Aorta (tissue), 5 donors: ENCODE data around the gene FGF7. TPM values are rescaled to one million over a fixed set of nuclear protein-coding genes. Genes with fewer than 3 reads are reported as not detected.
"Not testable (repeated sequence)": the region's sequence is repeated elsewhere in the genome, so short reads cannot be mapped to it uniquely, and the experiment has no call there.

Experiments
- ATAC-seq: fragments of 200-7000 bp; cut with Tn5 transposase; one replicate; pipeline ENCODE4 v1.9.1; 2022; ENCODE audit warnings: moderate library complexity; ENCODE audit not compliant: low FRiP score
- DNase-seq, 2 donors: peaks; one replicate each; pipeline ENCODE4 v3.0.0-alpha.2; 2020
- H3K27ac ChIP-seq, 2 donors: one replicate each; pipeline ENCODE4 v1.5.1; 2013; ENCODE audit warnings: low read length in 2 of 2, mild to moderate bottlenecking in 2 of 2, moderate library complexity in 2 of 2, control low read depth in 1 of 2, inconsistent platforms in 1 of 2, low read depth in 1 of 2
- H3K27me3 ChIP-seq, 2 donors: one replicate each; pipeline ENCODE4 v1.6.1; 2013; ENCODE audit warnings: control low read depth in 1 of 2, low read length in 1 of 2, mild to moderate bottlenecking in 1 of 2, moderate library complexity in 1 of 2; ENCODE audit not compliant: insufficient read depth in 2 of 2, control insufficient read depth in 1 of 2
- H3K36me3 ChIP-seq, 2 donors: one replicate each; pipeline ENCODE4 v1.6.1; 2013; ENCODE audit warnings: control low read depth in 1 of 2, low read length in 1 of 2, mild to moderate bottlenecking in 1 of 2; ENCODE audit not compliant: insufficient read depth in 2 of 2, control insufficient read depth in 1 of 2
- H3K4me1 ChIP-seq, 2 donors: one replicate each; pipeline ENCODE4 v1.6.1; 2013; ENCODE audit warnings: low read length in 2 of 2, control low read depth in 1 of 2, mild to moderate bottlenecking in 1 of 2, moderate library complexity in 1 of 2; ENCODE audit not compliant: insufficient read depth in 2 of 2, control insufficient read depth in 1 of 2
- H3K4me3 ChIP-seq, 2 donors: one replicate each; pipeline ENCODE4 v1.5.1; 2013; ENCODE audit warnings: low read length in 2 of 2, control low read depth in 1 of 2, mild to moderate bottlenecking in 1 of 2
- H3K9me3 ChIP-seq: one replicate; pipeline ENCODE4 v1.6.1; 2013; ENCODE audit warnings: mild to moderate bottlenecking, low read length; ENCODE audit not compliant: control insufficient read depth
- WGBS, 2 donors: extraction: QIAGEN DNeasy Blood & Tissue Kit; methylation state at CpG; one replicate each; pipeline ENCODE4 v1.1.7; 2013; 5-methylcytosine and 5-hydroxymethylcytosine counted together
- intact Hi-C, 2 donors: fragments of 100-400 bp; cut with DNase I; formaldehyde crosslinking; loops; one replicate each; pipeline versions ENCODE4 v1.14.2 to v1.15.0; 2022
- polyA plus RNA-seq, 2 donors: library from polyadenylated mRNA; stranded (reverse); fragments of 200-250 nt; gene quantifications; one replicate each; pipeline ENCODE4 v1.2.3, GENCODE V29; 2013
- total RNA-seq, 2 donors: library from RNA; stranded (reverse); fragmentation: NEBNext Ultra II Directional; extraction: Animal tissue kit (Norgen Biotek cat#: 25700); gene quantifications; one replicate each; pipeline ENCODE4 v1.2.1, GENCODE V29; 2021
- donor health status: healthy with polysubstance abuse.
- donor health status: Bipolar disorder and iron deficiency.
- donor health status: DM: no; HTN: no; CAD: no.
- donor health status: DM: no; HTN: no; CAD: no.
- donor health status: DM: yes; HTN: yes; CAD: no.

Gene FGF7
- total and polyA plus RNA-seq, 4 donors, result 0.20 to 126 (median 62.0) TPM

DNA sequence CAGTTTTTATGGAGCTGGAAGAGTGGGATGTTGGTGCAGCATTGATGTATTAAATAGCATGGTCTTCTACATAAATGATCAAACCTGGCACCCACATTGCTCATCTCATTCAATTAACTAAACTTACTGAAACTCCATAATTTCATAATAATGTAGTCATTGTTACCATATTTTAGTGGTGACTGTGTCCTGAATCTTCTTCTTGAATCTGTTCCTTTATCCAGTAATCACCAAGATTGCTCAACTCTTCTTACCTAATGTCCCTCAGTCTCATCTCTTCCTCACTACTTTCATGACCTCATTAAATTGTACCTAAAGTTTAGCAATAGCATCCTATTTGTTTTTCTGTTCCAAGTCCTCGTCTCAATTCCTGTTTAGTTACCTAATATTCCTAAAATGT, 69.8 kb downstream of the FGF7 start:
- no peak for ATAC-seq
- no peak overlapping the region for H3K4me3 ChIP-seq
- H3K36me3 ChIP-seq, result no peaks in the 10 kb centered on the region
- H3K27me3 ChIP-seq, result no peaks in the 10 kb centered on the region
- no peaks in the 10 kb centered on the region for H3K4me1 ChIP-seq
- H3K9me3 ChIP-seq, result no peaks in the 10 kb centered on the region
- WGBS, 2 donors, result 91 to 92% methylated on average over 1 of the region's 1 CpG
- intact Hi-C loops, result no loop called here
- DNase-seq, result no peak
- H3K27ac ChIP-seq, result no peak overlapping the region

DNA sequence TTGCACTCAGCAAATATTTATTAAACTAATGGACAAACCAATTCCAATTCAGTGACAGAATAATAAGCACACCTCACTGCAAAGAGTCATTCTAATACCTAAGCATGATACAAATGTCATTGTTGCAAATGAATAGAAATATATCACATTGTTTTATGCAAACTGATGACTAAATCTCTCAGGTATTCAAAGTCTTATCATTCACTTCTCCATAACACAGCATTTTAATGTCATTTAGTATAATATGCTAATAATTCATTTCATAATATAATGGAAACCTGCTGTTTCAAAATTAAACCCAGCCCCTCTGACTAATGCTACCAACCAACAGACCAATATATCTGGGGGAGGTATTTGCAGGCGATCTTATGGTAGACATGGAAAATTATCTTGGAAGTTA, 71.8 kb downstream of the FGF7 start:
- 93 to 96% methylated on average over 1 of the region's 1 CpG for WGBS, 2 donors
- no peak for DNase-seq
- Histone ChIP-seq H3K36me3 (no peaks in the 10 kb centered on the region), H3K4me3 (no peak overlapping the region), H3K9me3 (no peaks in the 10 kb centered on the region), H3K27ac (no peak overlapping the region), H3K4me1 (no peaks in the 10 kb centered on the region), H3K27me3 (no peaks in the 10 kb centered on the region)
- intact Hi-C loops, result no loop called here
- no peak for ATAC-seq

DNA sequence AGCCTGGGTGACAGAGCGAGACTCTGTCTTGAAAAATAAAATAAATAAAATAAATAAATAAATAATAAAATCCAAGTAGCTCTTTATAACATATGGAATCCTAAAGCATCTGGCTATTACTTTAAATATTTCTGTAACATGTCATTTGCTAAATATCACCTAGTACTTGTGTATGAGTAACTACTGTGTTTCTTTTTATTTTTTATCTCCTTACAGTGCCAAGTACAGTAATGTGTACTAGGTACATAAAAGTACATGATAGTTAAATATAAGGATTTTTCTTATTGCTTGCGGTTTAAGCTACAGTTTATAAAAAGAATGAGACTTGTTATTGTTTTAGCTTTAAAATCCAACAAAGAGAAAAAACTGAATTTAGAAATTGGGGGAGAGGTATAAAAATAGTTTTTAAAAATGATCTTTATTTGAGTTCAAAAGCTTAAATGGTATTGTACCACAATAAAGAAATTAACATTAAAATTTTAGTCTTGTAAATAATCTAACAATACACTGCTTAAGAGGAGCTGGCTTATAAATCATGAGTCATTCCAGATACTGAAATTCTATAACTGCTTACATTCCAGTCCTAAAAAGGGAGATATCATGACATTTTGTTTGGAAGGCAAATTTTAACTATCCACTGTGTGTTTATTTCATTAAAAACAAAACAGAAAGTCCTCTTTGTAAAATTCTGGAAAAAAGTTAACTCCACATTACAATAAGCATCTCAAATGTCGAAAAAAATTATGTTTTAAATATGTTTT, 73.1 kb downstream of the FGF7 start:
- WGBS, 2 donors, result 80 to 83% methylated on average over 3 of the region's 3 CpGs
- intact Hi-C loops, result no loop called here
- ATAC-seq (no peak), DNase-seq (no peak)
- H3K9me3 ChIP-seq, result no peaks in the 10 kb centered on the region
- H3K4me1 ChIP-seq, result no peaks in the 10 kb centered on the region
- no peaks in the 10 kb centered on the region for H3K36me3 ChIP-seq
- no peaks in the 10 kb centered on the region for H3K27me3 ChIP-seq
- H3K27ac ChIP-seq, result no peak overlapping the region
- no peak overlapping the region for H3K4me3 ChIP-seq

DNA sequence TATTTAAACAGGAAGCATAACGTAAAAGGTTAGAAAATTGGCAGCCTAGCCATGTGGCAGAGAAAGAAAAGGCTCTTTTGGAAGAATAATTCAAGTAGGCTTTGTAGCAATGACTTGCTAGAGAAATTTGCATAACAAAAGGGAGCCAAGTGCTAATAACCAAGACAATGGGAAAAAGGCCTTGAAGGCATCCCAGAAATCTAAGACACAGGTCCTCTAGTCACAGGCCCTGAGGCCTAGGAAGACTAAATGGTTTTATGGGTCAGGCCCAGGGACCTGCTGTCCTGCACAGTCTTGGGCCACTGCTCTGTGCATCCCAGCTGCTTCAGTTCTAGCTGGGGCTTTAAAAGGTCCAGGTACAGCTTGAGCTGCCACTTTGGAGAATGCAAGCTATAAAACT, 78.5 kb downstream of the FGF7 start:
- H3K9me3 ChIP-seq, result no peaks in the 10 kb centered on the region
- no peak for ATAC-seq
- H3K27ac ChIP-seq, result no peak overlapping the region
- H3K4me3 ChIP-seq, result no peak overlapping the region
- H3K4me1 ChIP-seq, result no peaks in the 10 kb centered on the region
- no peaks in the 10 kb centered on the region for H3K36me3 ChIP-seq
- H3K27me3 ChIP-seq, result no peaks in the 10 kb centered on the region
- WGBS, 2 donors, result 61 to 79% methylated on average over 1 of the region's 1 CpG
- no peak for DNase-seq
- intact Hi-C loops, result no loop called here

DNA sequence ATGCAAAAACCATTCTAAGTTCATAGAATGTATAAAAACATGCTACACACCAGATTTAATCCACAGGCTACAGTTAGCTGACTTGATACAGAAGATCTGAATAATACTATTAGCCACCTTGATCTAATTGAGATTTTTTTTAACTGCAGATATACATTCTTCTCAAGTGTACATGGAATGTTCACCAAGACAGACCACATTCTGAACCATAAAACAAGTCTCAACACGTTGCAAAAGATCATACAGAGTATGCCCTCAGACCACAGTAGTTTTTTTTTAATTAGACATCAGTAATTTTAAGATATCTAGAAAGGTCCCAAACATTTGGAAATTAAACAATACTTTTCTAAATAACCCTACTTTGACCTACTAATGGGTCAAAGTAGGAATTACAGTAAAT, 83.3 kb downstream of the FGF7 start:
- 56 to 60% methylated on average over 1 of the region's 1 CpG for WGBS, 2 donors
- Histone ChIP-seq H3K27me3 (no peaks in the 10 kb centered on the region), H3K36me3 (no peaks in the 10 kb centered on the region), H3K9me3 (no peaks in the 10 kb centered on the region), H3K4me1 (no peaks in the 10 kb centered on the region), H3K4me3 (no peak overlapping the region), H3K27ac (no peak overlapping the region)
- intact Hi-C loops, result no loop called here
- ATAC-seq (no peak), DNase-seq (no peak)

DNA sequence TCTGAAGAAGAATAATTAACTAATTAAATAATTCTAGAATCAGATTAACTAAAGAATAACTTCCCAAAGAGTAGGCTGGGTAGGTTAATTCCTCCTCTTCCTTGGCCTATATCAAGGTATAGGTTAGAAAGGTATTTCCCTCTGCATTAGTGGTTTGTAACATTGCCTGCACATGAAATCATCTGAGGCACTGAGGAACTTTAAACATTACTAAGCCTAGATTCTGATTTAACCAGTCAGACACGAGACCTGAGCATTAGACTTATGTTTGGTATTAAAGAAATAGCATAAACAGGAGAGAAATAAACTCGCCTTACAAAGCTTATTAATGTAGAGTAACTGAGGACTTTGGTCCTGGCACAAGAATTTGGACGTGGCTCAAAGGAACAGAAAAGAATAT, 84.2 kb downstream of the FGF7 start:
- 76 to 79% methylated on average over 3 of the region's 3 CpGs for WGBS, 2 donors
- no peaks in the 10 kb centered on the region for H3K4me1 ChIP-seq
- no peak overlapping the region for H3K4me3 ChIP-seq
- H3K27ac ChIP-seq, result no peak overlapping the region
- no peak for ATAC-seq
- no peak for DNase-seq
- no peaks in the 10 kb centered on the region for H3K27me3 ChIP-seq
- no peaks in the 10 kb centered on the region for H3K36me3 ChIP-seq
- no peaks in the 10 kb centered on the region for H3K9me3 ChIP-seq
- intact Hi-C loops, result no loop called here

DNA sequence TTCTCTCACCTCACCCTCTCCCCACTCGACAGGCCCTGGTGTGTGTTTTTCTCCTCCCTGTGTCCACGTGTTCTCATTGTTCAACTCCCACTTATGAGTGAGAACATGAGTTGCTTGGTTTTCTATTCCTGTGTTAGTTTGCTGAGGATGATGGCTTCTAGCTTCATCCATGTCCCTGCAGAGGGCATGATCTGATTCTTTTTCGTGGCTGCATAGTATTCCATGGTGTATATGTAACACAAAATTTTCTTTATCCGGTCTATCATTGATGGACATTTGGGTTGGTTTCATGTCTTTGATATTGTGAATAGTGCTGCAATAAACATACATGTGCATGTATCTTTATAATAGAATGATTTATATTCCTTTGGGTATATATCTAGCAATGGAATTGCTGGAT, 89.7 kb downstream of the FGF7 start:
- H3K27ac ChIP-seq, ATAC-seq, H3K4me3 ChIP-seq, H3K36me3 ChIP-seq, H3K9me3 ChIP-seq, DNase-seq, H3K4me1 ChIP-seq, H3K27me3 ChIP-seq, intact Hi-C loops: not testable (repeated sequence)
- WGBS, 2 donors, result 82 to 90% methylated on average over 4 of the region's 4 CpGs

DNA sequence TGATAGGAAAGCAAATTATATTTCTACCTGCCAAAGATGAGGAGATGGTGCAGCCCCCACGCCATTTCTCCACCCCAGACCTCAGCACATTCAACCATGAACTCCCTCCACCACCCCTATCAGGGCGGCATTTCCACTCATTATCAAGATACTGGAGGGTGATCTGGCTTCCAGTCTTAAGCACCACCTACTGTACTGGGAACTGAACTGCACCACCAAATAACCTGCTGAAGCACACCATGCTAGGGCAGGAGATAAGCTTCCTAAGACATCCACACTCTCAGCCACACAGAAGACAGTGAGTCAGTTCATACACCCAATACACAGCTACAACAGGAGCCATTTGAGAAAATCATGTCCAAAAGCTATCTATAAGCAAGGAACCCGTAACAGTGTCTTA, 98.8 kb downstream of the FGF7 start:
- H3K4me1 ChIP-seq, result no peaks in the 10 kb centered on the region
- intact Hi-C loops, result no loop called here
- no peak overlapping the region for H3K4me3 ChIP-seq
- WGBS, 2 donors, result 83% methylated on average over 3 of the region's 3 CpGs
- H3K9me3 ChIP-seq, result peaks cover 12% of the 10 kb centered on the region
- no peaks in the 10 kb centered on the region for H3K36me3 ChIP-seq
- no peaks in the 10 kb centered on the region for H3K27me3 ChIP-seq
- H3K27ac ChIP-seq, result no peak overlapping the region
- no peak for ATAC-seq
- DNase-seq, result no peak

DNA sequence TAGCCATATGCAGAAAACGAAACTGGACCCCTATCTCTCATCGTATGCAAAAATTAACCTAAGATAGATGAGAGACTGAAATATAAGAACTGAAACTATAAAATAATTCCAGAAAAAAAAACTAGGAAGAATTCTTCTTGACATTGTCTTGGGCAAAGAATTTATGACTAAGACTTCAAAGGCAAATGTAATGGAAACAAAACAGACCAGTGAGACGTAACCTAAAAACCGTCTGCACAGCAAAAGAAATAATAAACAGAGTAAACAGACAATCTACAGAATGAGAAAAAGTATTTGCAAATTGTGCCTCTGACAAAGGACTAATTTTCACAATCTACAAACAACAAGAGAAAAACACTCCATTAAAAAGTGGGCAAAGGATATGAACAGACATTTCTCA, 105.2 kb downstream of the FGF7 start:
- Histone ChIP-seq H3K4me3 (no peak overlapping the region), H3K27me3 (no peaks in the 10 kb centered on the region), H3K4me1 (no peaks in the 10 kb centered on the region), H3K9me3 (peaks cover 3% of the 10 kb centered on the region), H3K36me3 (no peaks in the 10 kb centered on the region), H3K27ac (no peak overlapping the region)
- DNase-seq (no peak), ATAC-seq (no peak)
- intact Hi-C loops, result no loop called here
- 58 to 64% methylated on average over 4 of the region's 4 CpGs for WGBS, 2 donors
